Right ventricle myocardium superior (tissue), 1 donor: ENCODE measurements around the gene NUDT21. TPM values are rescaled to one million over a fixed set of nuclear protein-coding genes. Genes with fewer than 3 reads are reported as not detected.
"Not testable (repeated sequence)": the region's sequence is repeated elsewhere in the genome, so short reads cannot be mapped to it uniquely, and the experiment has no call there.

ENCODE experiments used
- ATAC-seq: fragments of 200-7000 bp; cut with Tn5 transposase; one replicate; pipeline ENCODE4 v1.9.1; 2020; ENCODE audit warnings: mild to moderate bottlenecking; ENCODE audit not compliant: poor library complexity
- DNase-seq: peaks from one replicate; pipeline ENCODE4 v3.0.0-alpha.2; 2020
- intact Hi-C: fragments of 100-400 bp; cut with DNase I; formaldehyde crosslinking; loops from one replicate; pipeline ENCODE4 v1.11.2; 2022
- long read RNA-seq: library from polyadenylated mRNA; unstranded; transcript quantifications from one replicate; pipeline ENCODE4 v2.0.0, GENCODE V29; 2021
- total RNA-seq: library from RNA; stranded (reverse); fragmentation: NEBNext Ultra II Directional; extraction: Animal tissue kit (Norgen Biotek cat#: 25700); gene quantifications from one replicate; pipeline ENCODE4 v1.2.1, GENCODE V29; 2021
- donor health status: DM: no; HTN: yes; CAD: no; lungs with severe emphysema.

Gene NUDT21
- total RNA-seq, result 56.2 TPM
- long read RNA-seq, full-length matches to known transcripts, result 96 of 101 reads
- long read RNA-seq, partial matches to known transcripts, result 1 of 101 reads
- long read RNA-seq, other reads (novel, unspliced or antisense), result 4 of 101 reads

DNA sequence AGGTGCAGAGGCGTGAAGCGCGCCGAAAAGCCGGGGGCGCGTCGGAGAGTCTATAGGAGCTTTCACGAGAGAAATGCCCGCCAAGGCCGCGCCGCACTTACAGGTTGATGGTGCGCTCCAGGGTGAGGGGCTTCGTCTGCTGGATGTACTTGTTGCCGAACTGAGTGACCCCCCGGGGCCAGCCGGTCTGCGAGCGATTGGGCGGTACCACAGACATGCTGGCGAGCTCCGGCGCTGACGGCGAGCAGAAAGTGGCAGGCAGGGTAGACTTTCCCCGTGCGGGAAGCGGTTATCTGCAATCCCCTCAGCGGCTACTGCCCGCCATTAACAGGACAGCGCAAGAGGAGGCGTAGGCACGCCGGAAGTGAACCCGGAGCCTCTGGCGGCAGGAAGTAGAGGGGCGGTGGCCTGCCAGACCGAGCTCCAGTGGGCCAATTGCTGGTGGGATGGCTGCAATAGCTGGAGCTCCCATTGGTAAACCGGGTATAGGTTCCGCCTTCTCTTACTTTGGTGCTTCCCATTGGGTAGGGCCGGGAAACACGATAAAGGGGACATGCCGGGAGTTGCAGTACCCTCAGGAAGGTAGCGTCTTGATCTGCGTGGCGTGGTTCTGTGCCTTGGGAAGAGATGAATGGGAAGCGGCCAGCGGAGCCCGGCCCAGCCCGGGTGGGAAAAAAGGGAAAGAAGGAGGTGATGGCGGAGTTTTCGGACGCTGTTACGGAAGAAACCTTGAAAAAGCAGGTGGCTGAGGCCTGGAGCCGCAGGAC, at the start of gene NUDT21, which contains the start of gene OGFOD1:
Gene NUDT21 (minus strand): TSS at position 347 of the 767 bp plus-strand sequence. CDS start 130 bp downstream, at position 217.
Gene OGFOD1 (plus strand): TSS at position 569 of the 767 bp plus-strand sequence. CDS start 59 bp downstream, at position 628.
- ATAC-seq (peak; percentile 99), DNase-seq (peak; percentile 96)
- intact Hi-C loops, result no loop called here

DNA sequence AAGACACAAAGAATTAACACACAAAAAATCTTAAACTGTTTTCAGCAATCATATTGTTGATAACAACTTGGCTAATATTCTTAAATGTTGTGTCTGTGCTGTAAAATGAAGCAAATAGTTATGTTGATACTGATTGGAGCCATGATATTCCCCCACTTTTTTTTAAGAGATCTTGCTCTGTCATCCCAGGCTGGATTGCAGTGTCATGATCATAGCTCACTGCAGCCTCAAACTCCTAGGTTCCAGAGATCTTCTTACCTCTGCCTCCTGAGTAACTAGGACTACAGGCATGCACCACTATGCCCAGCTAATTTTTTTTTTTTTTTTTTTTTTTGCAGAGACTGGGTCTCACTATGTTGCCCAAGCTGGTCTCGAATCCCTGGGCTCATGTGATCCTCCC, 42.7 kb upstream of the NUDT21 start:
- no peak for ATAC-seq
- intact Hi-C loops, result no loop called here
- DNase-seq, result no peak

DNA sequence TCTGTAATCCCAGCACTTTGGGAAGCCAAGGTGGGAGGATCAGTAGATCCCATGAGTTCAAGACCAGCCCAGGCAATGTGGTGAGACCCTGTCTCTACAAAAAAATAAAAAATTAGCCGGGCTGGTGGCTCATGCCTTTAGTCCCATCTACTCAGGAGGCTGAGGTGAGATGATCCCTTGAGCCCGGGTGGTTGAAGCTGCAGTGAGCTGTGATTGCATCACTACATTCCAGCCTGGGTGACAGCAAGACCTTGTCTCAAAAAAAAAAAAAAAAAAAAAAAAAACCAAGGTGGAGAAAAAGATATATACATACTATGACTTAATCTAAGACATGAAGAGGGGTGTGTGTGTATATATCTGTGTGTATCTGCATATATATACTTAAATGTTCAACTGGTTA, 42.0 kb upstream of the NUDT21 start:
- DNase-seq, result no peak
- no peak for ATAC-seq
- intact Hi-C loops, result no loop called here

DNA sequence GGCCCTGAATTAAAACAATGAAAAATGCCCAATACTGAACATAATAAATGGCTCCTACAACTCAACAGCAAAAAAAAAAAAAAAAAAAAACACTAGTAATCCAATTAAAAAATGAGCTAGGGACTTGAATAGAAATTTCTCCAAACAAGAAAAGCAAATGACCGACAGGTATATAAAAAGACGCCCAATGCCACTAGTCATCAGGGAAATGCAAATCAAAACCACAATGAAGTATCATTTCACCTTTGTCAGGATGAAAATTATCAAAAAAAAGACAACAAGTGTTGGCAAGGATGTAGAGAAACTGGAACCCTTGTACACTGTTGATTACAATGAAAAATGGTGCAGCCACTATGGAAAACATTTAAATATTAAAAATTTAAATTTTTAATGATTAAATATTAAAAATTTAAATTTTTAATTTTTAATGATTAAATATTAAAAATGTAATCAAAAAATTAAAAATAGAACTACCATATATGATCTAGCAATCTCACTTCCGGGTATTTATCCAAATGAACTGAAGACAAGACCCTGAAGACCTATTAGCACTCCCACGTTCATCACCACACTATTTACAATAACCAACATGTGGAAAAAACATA, 40.6 kb upstream of the NUDT21 start:
- intact Hi-C loops, result no loop called here
- ATAC-seq, result no peak
- no peak for DNase-seq

DNA sequence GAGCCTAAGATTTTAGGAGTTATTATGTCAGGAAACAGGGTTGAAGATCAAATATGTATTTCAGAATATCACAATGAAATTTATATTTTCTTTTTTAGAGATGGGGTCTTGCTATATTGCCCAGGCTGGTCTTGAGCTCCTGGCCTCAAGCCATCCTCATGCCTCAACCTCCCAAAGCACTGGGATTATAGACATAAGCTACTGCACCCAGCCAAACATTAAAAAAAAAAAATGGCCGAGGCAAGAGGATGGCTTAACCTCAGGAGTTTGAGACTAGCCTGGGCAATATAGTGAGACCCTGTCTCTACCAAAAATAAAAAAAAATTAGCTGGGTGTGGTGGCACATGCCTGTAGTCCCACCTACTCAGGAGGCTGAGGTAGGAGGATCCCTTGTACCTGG, 37.7 kb upstream of the NUDT21 start:
- intact Hi-C loops, ATAC-seq, DNase-seq: not testable (repeated sequence)

DNA sequence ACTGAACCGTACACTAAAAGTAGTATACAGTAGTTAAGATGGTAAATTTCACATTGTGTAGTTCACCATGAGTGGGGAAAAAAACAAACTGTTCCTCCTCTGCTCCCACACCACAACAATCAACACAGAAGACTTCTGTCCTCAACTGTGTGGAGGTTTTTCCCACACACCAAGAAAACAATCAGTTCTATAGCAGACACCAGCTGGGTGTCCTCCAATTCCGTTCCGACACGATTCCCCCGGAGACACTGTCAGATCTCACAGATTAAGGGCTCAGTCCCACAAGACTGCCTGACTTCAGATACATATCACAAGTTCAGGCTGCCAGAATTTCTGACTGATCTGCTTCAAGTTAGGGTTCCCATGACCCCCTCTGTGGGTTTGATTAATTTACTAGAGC, 36.9 kb upstream of the NUDT21 start:
- intact Hi-C loops, result no loop called here
- ATAC-seq (no peak), DNase-seq (no peak)

DNA sequence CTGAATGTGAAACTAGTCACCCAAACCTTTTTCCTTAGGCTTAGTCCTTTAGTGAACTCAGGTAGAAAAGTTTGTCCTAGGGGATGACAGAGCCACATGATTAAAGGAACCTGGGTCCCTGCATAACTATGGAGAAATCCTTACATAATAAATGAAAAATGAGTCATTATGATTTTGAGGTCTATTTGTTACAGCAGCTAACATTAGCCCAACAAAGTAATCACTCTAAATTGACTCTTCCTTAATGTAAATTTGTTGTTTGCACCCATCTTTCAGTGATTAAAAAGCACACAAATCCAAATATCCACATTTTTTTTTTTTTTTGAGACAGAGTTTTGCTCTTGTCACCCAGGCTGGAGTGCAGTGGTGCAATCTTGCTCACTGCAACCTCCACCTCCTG, 32.3 kb upstream of the NUDT21 start:
- no peak for DNase-seq
- ATAC-seq, result no peak
- intact Hi-C loops, result no loop called here

DNA sequence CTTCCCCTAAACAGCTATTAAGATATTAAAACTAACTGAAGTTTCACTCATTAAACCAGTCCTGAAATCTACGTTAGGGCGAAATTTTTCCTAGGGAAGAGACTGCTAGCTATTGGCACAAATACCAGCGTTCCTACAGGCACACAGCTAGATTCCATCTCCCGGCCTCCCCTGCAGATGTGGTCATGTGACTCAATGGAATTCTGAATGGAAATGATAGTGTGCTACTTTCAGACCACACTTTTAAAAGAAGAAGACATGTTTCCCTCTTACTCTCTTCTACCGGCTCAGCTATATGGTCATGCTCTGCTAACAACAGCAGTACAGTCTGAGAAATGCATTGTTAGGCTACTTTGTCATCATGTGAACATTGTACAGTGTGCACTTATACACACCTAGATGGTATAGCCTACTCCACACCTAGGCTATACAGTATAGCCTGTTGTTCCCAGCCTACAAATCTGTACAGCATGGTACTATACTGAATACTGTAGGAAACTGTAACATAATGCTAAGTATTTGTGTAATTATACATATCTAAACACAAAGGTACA, 31.6 kb upstream of the NUDT21 start:
- DNase-seq, result no peak
- intact Hi-C loops, result no loop called here
- ATAC-seq, result no peak

DNA sequence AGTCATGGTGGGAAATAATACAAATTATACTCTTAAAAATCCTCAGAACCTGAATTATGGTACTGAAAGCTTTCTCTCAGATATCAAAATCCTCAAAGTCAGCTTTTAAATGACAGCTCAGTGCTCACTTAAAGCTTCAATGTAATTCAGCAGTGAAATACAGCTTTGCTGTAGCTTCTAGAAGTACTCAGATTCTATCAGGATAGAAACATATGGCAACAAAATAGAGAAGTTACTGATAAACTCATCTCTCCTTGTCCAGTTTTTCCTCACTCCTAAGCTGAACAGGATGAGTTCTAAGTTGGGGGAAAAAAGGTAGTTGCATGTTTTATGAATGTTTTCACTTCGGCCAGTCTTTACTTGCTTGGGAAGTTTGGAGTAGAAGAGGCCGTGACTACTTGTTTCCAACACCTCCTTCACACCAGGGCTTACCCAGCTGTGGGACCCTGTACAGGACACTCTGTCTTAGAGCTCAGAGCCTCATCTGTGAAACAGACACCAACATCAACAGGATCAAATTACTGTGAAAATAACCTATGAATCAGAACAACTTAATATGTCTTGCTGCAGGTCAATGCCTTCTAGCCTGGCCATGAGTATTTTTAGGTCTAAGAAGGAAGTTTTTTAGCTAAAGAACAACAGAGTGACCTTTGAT, 30.5 kb upstream of the NUDT21 start:
- intact Hi-C loops, result no loop called here
- ATAC-seq (no peak), DNase-seq (no peak)

DNA sequence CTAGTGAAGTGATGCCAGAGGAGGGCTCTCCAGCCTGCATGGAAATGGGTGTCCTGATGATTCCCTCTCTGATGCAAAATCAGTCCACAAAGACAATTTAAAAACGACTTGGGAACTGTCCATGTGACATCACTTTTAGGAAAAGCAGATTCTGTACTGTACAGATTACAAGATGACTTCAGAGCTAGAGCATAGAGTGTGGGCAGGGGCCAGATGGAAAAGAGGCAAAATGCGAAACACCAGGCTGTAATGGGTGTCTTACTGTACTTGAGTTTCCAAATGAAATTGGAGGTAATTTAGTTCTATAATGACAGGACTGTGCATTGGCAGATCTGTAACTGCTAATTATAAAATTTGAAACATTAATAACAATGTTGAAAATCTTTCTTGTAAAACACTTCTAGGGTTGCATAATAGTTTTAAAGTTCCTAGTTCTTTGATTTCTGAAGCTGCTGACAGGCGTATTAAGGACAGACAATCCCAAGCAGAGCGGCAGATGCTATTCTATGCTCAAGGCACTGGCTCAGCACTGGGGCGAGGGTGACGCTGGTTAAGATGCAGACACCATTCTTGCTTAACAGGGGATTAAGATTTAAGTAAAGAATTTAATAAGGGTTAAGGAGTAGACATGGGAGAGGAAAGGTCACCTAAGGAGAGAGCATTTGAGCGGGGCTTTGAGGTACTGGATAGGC, 29.8 kb upstream of the NUDT21 start:
- ATAC-seq (no peak), DNase-seq (no peak)
- intact Hi-C loops, result no loop called here

DNA sequence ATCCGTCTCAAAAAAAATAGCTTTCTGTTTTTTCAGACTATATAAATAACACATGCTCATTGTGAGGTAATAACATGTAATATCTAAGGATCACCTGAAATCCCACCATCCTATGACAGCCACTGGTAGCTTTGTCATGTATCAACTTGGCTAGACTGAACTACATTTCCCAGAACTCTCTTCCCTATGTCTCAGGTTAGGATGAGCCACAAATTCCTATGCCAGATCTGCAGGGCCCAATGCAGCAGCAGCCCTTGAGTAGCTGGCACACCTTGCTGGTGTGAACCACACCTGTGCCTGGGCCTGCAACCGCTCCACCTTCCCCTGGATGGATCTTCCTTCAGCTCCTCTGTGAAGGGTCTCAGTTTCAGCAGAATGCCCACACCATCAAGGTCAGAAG, 28.3 kb upstream of the NUDT21 start:
- intact Hi-C loops, result no loop called here
- DNase-seq (no peak), ATAC-seq (no peak)

DNA sequence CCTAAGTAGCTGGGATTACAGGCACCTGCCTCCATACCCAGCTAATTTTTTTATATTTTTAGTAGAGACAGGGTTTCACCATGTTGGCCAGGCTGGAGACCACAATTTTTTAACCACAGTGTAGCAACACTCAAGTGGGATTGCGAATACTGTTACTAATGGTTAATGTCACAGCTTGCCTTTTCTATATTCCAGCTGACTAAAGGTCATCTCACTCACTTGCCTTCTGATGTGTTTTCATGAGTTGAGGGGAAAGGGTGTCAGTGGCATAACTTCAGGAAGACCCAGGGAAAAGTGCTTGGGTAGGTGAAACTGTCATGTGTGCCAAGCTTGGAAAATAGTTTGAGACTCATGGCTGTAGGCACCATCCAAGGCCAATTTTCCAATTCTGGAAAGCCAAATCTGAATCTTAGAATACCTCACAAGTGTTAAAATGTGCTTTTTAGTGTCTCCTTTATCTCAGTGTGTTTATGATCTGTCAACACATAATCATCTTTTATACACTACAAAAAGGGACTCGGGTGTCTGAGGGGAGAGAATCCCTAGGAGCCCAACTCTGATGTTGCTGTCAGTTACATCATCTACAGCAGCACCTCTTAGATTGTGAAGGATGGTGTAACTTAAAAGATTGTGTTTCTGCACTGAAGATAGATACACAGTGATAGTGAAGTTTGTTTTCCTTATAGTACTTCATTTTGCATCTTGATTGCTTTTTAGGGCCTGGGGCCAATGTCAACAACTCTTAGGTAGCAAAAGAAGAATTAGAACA, 27.3 kb upstream of the NUDT21 start:
- intact Hi-C loops, result no loop called here
- DNase-seq, result no peak
- no peak for ATAC-seq

DNA sequence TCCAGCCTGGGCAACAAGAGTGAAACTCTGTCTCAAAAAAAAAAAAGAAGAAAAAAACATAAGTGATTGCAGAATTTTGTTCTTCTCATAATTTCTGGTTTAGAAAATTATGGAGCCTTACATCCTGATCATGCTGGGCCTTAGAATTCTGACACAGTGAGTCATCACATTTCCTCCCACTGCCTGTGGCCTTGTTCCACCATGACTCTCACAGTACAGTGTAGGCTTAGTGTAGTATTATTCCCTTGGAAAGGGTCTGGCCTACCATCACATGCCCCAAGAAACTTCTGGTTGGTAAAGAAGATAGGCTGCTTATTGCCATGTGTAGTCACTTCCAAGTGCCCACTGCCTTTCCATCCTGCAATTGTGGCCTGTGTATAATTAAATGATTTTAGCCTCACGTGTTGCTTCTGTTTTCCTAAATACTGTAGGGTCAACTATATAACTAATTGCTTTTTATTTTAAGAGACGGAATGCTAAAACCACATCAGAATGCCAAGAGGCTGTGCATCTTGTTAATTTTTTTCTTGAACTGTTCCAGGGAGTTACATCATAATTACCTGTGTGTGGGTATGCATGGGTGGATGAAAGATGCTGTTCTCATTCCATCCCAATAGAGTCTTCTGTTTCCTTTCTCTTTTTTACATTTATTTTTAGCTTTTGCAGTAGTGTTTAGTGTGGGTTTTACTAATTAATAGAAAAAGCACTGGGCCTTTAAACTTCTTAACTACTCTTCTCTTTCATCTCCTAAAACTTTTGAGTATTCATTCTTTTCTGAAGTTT, 26.2 kb upstream of the NUDT21 start:
- no peak for ATAC-seq
- DNase-seq, result no peak
- intact Hi-C loops, result no loop called here

DNA sequence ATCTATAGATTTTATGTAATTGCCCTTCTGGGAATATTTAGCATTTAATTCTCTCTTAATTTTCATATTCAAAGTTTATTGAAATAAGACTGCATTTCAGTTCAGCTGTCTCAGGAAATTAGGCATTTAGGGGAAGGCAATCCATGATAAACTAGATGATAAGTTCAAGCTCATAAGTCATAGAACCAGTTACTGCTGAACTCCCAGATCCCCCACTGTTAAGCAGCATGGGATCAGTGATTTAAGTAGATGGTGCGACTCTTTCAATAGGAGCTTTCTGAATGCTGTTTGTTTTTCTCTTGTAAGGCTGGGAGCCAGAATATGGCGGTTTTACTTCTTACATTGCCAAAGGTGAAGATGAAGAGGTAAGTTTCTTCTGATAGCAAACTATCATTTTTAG, 24.1 kb upstream of the NUDT21 start:
- DNase-seq (no peak), ATAC-seq (no peak)
- intact Hi-C loops, result no loop called here

DNA sequence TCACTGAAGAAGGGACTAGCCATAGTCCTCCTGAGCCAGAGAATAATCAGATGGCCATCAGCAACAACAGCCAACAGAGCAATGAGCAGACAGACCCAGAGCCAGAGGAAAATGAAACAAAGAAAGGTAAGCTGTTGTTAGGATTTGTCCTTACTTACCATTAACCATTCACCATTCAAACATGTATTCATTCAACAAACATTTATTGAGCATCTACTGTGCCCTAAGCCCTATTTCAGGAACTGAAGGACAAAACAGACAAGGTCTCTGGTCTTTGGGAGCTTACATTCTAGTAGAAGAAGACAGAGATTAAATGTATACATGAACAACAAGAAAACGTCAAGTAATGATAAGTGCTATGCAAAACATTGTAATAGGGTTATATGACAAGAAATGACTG, 19.5 kb upstream of the NUDT21 start:
- intact Hi-C loops, result no loop called here
- DNase-seq (no peak), ATAC-seq (no peak)

DNA sequence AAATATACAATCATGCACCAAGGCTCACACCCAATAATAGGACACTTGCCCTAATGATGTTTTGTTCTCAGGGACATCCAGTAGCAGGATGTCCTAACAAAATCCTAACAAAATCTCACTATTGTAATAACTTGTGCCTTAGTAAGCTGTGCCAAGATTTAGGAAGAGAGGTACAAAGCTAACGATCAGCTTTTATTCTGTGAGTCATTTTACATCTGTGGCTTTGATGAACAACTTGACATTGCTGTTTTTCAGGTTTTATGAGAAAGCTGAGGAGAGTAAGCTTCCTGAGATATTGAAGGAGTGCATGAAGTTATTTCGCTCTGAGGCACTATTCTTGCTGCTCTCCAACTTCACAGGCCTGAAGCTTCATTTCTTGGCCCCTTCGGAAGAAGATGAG, 19.1 kb upstream of the NUDT21 start:
- DNase-seq (no peak), ATAC-seq (no peak)
- intact Hi-C loops, result no loop called here

DNA sequence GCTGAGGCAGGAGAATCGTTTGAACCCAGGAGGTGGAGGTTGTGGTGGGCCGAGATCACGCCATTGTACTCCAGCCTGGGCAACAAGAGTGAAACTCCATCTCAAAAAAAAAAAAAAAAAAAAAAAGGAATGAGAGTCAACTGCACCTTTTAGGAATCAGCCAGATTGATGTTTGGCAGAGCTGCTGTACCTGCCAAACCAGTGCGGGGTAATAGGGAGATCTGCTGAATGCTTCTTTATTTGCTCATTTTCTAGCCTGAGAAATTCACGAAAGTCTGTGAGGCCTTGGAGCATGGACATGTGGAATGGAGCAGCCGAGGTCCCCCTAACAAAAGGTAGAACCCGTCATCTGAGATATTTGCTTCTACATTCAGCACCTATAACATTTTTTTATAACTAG, 18.6 kb upstream of the NUDT21 start:
- intact Hi-C loops, result no loop called here
- ATAC-seq (no peak), DNase-seq (no peak)
